Fibroblast of mammary gland (primary cell): ENCODE data around the gene PLD1.
"Not testable (repeated sequence)": the region's sequence is repeated elsewhere in the genome, so short reads cannot be mapped to it uniquely, and the experiment has no call there.

ENCODE experiments used
- DNase-seq: peaks from one replicate; pipeline ENCODE4 v3.0.0-alpha.2; 2010; ENCODE audit warnings: low read depth
- H3K4me3 ChIP-seq: 2 replicates; pipeline ENCODE4 v1.5.1; 2011; ENCODE audit warnings: low read depth, mild to moderate bottlenecking, low read length, moderate library complexity; ENCODE audit not compliant: control insufficient read depth
- CTCF ChIP-seq: conservative IDR thresholded peaks from 2 replicates; pipeline ENCODE4 v1.5.1; 2011; ENCODE audit warnings: low read depth, low read length, inconsistent platforms; ENCODE audit not compliant: control insufficient read depth, insufficient read depth

The PLD1 gene

GRCh38 chr3:171563298-171563697 is 247.0 kb downstream of the PLD1 start:
- no peak overlapping the region for H3K4me3 ChIP-seq
- no peak for DNase-seq
- TF ChIP-seq CTCF: no peak

- DNase-seq, H3K4me3 ChIP-seq: not testable (repeated sequence)
These were observed 247.8 kb downstream of the PLD1 start for GRCh38 chr3:171562459-171562858.

GRCh38 chr3:171561596-171562323 is 248.5 kb downstream of the PLD1 start:
- no peak for DNase-seq
- H3K4me3 ChIP-seq: no peak overlapping the region
- TF ChIP-seq CTCF: no peak

DNA sequence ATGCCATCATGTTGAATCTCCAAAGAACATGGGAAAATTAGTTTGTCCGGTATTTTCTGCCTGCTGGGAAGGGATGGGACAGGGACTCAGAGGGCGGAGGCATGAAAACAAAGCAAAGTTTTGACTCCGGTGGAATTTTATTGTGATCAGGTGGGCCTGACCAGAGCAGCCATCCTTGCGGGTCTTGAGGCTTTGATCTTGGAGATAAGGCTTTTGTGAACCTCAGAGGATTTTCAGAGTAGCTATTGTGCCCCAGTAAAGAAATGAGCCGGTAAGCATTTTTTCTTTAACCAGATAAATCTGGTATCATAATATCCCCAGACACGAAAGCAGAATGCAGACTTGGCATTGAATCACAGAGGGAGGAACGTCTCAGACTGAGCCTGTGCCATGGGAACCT is 250.7 kb downstream of the PLD1 start:
- no peak overlapping the region for H3K4me3 ChIP-seq
- no peak for TF ChIP-seq CTCF
- DNase-seq: no peak

DNA sequence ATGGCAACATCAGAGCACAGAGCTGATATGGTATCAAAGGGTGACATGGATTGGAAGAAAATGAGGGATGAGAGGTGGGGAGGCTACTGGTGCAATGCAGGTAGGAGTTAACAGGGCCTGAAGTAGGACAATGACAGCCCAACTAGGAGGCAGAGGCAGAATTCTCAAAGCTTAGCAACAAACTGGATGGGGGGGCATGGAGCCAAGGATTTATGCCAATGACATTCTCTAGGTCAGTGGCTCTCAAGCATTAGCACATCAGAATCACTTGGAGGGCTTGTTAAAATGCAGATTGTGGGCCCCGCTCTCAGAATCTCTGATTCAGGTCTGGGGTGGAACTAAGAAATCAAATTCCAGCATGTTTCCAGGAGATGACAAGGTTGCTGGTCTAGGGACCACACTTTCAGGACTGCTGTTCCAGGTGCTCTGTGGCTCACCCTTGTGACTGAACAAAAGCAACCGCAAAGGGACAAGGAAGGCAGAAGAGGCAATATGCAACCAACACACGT is 252.0 kb downstream of the PLD1 start:
- TF ChIP-seq CTCF: no peak
- no peak for DNase-seq
- H3K4me3 ChIP-seq: no peak overlapping the region

DNA sequence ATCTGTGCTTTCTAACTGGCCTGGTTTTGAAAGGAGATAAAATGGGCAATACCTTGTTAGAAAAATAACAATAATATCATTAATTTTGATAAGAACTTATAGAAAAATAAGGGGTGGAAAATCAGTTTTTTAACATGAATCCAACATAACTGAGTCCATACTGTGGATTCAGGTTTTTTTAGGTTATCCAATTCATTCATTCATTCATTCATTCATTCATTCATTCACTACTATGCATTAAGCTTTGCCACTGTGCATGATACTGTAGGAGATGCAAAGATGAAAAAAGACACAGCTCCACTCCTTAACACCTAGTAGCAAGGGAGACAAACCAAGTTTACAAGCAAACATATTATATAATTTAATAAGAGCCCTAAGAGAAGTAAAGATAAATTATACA is 253.1 kb downstream of the PLD1 start:
- H3K4me3 ChIP-seq: no peak overlapping the region
- no peak for DNase-seq
- TF ChIP-seq CTCF: no peak

DNA sequence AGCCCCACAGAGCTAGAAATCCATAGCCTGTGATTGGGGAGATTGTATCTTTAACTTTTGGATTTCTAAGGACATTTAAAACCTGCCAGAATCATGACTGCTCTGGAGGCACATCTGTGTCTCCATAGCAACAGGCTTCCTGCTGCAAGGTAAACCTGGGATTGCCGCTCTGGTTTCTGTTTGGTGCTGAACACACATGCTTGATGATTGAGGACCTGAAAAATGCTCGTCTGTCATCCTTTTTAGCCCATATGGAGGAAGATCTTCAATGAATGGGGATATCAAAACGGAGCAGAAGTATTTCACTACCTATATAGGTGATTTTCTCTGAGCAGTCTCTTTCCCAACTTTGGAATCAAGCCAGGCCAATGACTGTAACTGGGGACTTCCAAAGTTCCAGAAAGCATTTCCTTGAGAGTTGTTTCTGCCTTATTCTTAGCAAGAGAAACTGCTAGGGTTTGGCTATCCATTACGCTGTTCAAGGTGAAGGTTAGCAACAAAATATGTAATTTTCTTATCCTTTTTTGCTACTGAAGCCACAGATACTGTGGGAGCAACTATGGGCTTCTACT is 253.6 kb downstream of the PLD1 start:
- DNase-seq: no peak

More for the DNA sequence above, 253.6 kb downstream of the PLD1 start:
- TF ChIP-seq CTCF: no peak
- H3K4me3 ChIP-seq: no peak overlapping the region
